ENCODE measurements around the gene ALDH9A1. TPM values are rescaled to one million over a fixed set of nuclear protein-coding genes. Genes with fewer than 3 reads are reported as not detected.

The ALDH9A1 gene
- 67.2 and 96.6 TPM in 2 replicates for total RNA-seq

DNA sequence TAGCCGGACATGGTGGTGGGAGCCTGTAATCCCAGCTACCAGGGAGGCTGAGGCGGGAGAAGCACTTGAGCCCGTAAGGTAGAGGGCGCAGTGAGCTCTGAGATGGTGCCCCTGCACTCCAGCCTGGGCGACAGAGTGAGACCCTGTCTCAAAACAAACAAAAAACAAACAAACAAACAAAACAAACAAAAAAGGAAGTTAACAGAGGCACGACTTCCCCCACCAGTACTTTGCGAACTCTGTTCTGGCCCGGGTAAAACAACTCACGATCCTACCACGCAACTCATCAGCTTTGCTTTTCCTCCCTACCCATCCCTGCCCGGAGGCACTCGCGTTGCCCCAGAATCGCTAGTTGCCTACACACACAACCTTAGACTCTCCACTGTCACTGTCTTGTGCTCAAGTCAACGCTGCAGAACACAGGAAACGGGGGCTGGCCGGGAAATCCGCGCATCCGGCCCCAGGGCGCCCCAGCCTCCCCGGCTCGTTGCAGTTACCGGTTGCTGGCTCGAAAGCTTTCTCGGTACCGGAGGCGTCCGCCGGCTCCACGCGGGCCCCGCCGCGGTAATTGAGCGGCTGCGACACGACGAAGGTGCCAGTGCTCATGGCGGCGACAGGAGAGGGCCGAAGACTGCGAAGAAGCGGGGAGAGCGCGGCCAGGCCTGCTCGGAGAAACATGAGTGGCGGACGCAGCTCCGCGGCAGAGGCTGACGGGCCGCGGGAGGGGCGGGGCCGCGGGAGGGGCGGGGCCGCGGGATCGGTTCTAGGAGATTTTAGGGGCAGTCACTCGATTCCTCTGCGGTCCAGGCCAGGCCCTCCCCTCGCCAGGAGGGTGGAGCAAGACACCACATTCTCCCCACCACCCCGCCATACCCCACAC is at the start of gene ALDH9A1:
ALDH9A1 (minus strand) TSS at position 682 of the 880 bp plus-strand sequence; CDS start at position 678, 4 bp downstream.

DNA sequence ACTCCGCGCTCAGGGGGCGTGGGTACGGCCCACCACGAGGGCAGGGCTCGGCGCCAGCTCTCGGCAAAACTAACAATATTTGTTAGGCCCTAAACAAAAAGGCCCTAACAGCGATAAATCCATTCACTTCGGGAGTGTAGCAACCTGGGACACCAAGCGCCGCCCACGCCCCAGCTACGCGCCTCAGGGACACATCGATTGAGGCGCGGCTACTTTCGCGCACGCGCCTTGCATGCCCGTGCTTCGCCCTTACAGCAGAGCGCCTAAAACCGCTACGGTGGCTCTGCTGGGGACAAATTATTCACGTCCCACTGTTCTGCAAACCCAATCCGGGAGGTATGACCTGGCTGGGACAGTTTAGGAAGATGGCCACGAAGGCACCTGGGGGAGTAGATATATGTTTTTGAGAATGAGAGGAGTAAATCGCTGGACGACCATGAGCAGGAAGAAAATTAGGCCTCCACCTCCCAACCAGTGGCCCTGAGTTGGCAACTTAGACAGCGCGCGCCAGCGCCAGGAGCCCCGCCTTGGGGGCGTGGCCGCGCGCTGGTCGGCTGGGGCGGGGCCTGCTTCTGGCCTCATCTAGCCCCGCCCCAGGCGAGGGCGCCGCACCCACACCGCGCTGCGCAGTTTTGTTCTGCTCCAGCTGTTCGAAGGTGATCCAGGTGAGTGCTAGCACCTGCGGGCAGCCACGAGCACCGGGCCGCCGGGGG is 67.6 kb downstream of the ALDH9A1 start, which contains the start of gene MGST3:
MGST3 (plus strand) TSS at position 606 of the 713 bp plus-strand sequence. CDS start 18,614 bp downstream, outside the sequence.

Other genes starting within 250 kb of the ALDH9A1 start
- gene LRRC52, start 154.6 kb downstream of the ALDH9A1 start, total RNA-seq, result not detected in 2 replicates
- gene MGST3, start 67.3 kb downstream of the ALDH9A1 start, total RNA-seq, result 63.2 and 131 TPM in 2 replicates
- gene TMCO1, start 70.3 kb upstream of the ALDH9A1 start, total RNA-seq, result 74.6 and 102 TPM in 2 replicates
- gene UCK2, start 129.1 kb upstream of the ALDH9A1 start, total RNA-seq, result 41.2 and 72.7 TPM in 2 replicates